ENCODE measurements around the gene ZDHHC22. TPM values are rescaled to one million over a fixed set of nuclear protein-coding genes. Genes with fewer than 3 reads are reported as not detected.
A peak's percentile ranks its signal among the peaks of the same experiment; 100 is the strongest.

Gene ZDHHC22
- total and polyA plus RNA-seq, 4 experiments from 2014 or later: not detected

GRCh38 chr14:77092676-77093075, 48.9 kb downstream of the ZDHHC22 start:
- Mint-ChIP-seq H3K4me1 (peaks cover 12 to 30% (median 18%) of the 10 kb centered on the region in 4 donors), H3K9me3 (peaks cover 6 to 18% (median 12%) of the 10 kb centered on the region in 8 donors), H3K4me3 (no peak overlapping the region), H3K27ac (no peak overlapping the region), H3K27me3 (peaks cover 2 to 3% of the 10 kb centered on the region in 2 donors), H3K36me3 (peaks cover 4 to 9% of the 10 kb centered on the region in 2 donors)
- Histone ChIP-seq H3K9me3 (ENCODE audit: control insufficient read depth in 1 of 2, low read length in 2 of 2) (peaks cover 0 to 4% of the 10 kb centered on the region in 2 donors), H3K27ac (ENCODE audit: low read depth, low read length) (no peak overlapping the region), H3K27me3 (ENCODE audit: insufficient read depth, low read length) (no peaks in the 10 kb centered on the region), H3K4me1 (ENCODE audit: insufficient read depth, low read length) (peaks cover 23% of the 10 kb centered on the region), H3K4me3 (ENCODE audit: low read length in 2 of 2) (no peak overlapping the region), H3K36me3 (ENCODE audit: insufficient read depth, low read length) (no peaks in the 10 kb centered on the region)
- intact Hi-C loops (cut with micrococcal nuclease): loop anchor here (10.0 kb wide), 1 partner anchor 1108 kb away; the partner anchor contains the start of genes IFT43 and TGFB3
- POLR2A ChIA-PET (ENCODE audit: partially characterized antibody): no interaction called here
- DNase-seq: no peak
- CTCF ChIA-PET (ENCODE audit: partially characterized antibody): interaction anchor here (1.2 to 14.9 kb wide), 4 partner anchors 22 to 383 kb away, joined by 4 to 186 read pairs (median 95); no protein-coding TSS in a partner anchor

- peaks cover 6 to 18% (median 12%) of the 10 kb centered on the region in 8 donors for H3K9me3 Mint-ChIP-seq
- peaks cover 4 to 9% of the 10 kb centered on the region in 2 donors for H3K36me3 Mint-ChIP-seq
- intact Hi-C loops (cut with micrococcal nuclease): loop anchor here (10.0 kb wide), 1 partner anchor 1107 kb away; the partner anchor contains the start of genes IFT43 and TGFB3
- peaks cover 0 to 4% of the 10 kb centered on the region in 2 donors for H3K9me3 ChIP-seq (ENCODE audit: control insufficient read depth in 1 of 2, low read length in 2 of 2)
- no peaks in the 10 kb centered on the region for H3K27me3 ChIP-seq (ENCODE audit: insufficient read depth, low read length)
- peaks cover 16% of the 10 kb centered on the region for H3K4me1 ChIP-seq (ENCODE audit: insufficient read depth, low read length)
- H3K36me3 ChIP-seq (ENCODE audit: insufficient read depth, low read length): no peaks in the 10 kb centered on the region
- peaks cover 3 to 25% (median 11%) of the 10 kb centered on the region in 4 donors for H3K4me1 Mint-ChIP-seq
- no peak overlapping the region for H3K27ac ChIP-seq (ENCODE audit: low read depth, low read length)
- no peak for DNase-seq
- ChIA-PET POLR2A (ENCODE audit: partially characterized antibody) (no interaction called here), CTCF (ENCODE audit: partially characterized antibody) (interaction anchor here (0.7 to 14.9 kb wide), 10 partner anchors 9 to 1438 kb away, joined by 3 to 186 read pairs (median 4); no protein-coding TSS in a partner anchor)
- H3K27me3 Mint-ChIP-seq: peaks cover 2 to 3% of the 10 kb centered on the region in 2 donors
- H3K4me3 Mint-ChIP-seq: no peak overlapping the region
- H3K4me3 ChIP-seq (ENCODE audit: low read length in 2 of 2): no peak overlapping the region
- no peak overlapping the region for H3K27ac Mint-ChIP-seq
These were observed 50.1 kb downstream of the ZDHHC22 start for GRCh38 chr14:77091518-77091917.

- H3K27ac ChIP-seq (ENCODE audit: low read depth, low read length): no peak overlapping the region
- Mint-ChIP-seq H3K27ac (peak overlapping the region in 3 of 7 donors; percentile 13 to 63 (median 19)), H3K36me3 (peaks cover 4 to 9% of the 10 kb centered on the region in 2 donors), H3K27me3 (peaks cover 2 to 9% of the 10 kb centered on the region in 2 donors), H3K4me1 (peaks cover 4 to 19% (median 8%) of the 10 kb centered on the region in 4 donors), H3K9me3 (peaks cover 6 to 18% (median 12%) of the 10 kb centered on the region in 8 donors), H3K4me3 (no peak overlapping the region)
- H3K4me1 ChIP-seq (ENCODE audit: insufficient read depth, low read length): peaks cover 17% of the 10 kb centered on the region
- peaks cover 0 to 4% of the 10 kb centered on the region in 2 donors for H3K9me3 ChIP-seq (ENCODE audit: control insufficient read depth in 1 of 2, low read length in 2 of 2)
- intact Hi-C loops (cut with micrococcal nuclease): no loop called here
- H3K36me3 ChIP-seq (ENCODE audit: insufficient read depth, low read length): no peaks in the 10 kb centered on the region
- ChIA-PET CTCF (ENCODE audit: partially characterized antibody) (interaction anchor here (1.0 to 14.9 kb wide), 7 partner anchors 9 to 216 kb away, joined by 3 to 186 read pairs (median 3); no protein-coding TSS in a partner anchor), POLR2A (ENCODE audit: partially characterized antibody) (no interaction called here)
- H3K4me3 ChIP-seq (ENCODE audit: low read length in 2 of 2): no peak overlapping the region
- H3K27me3 ChIP-seq (ENCODE audit: insufficient read depth, low read length): no peaks in the 10 kb centered on the region
- DNase-seq: no peak
These were observed 52.9 kb downstream of the ZDHHC22 start for GRCh38 chr14:77088645-77089044.

DNA sequence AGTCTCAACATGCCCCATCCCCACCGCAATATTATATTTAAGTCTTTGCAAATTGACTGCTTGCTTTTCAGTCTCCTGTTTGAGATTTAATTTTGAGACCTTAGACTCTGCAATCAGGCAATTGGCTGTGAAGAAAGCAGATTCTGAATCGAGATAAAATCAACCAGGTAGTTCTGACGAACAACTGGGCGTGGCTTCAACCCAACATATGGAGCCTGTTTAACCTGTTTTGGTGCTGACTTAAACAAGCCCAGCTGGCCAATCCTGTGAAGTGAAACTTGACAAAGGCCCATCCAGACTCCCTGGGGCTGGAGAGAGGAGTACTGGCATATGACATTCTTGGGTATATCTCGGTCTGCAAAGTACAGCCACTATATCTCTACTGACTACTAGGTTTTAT, 53.4 kb downstream of the ZDHHC22 start:
- no peaks in the 10 kb centered on the region for H3K27me3 ChIP-seq (ENCODE audit: insufficient read depth, low read length)
- H3K4me3 Mint-ChIP-seq: no peak overlapping the region
- H3K9me3 ChIP-seq (ENCODE audit: control insufficient read depth in 1 of 2, low read length in 2 of 2): peaks cover 0 to 4% of the 10 kb centered on the region in 2 donors
- peaks cover 2 to 9% of the 10 kb centered on the region in 2 donors for H3K27me3 Mint-ChIP-seq
- no peak overlapping the region for H3K27ac ChIP-seq (ENCODE audit: low read depth, low read length)
- H3K9me3 Mint-ChIP-seq: peaks cover 6 to 18% (median 12%) of the 10 kb centered on the region in 8 donors
- ChIA-PET POLR2A (ENCODE audit: partially characterized antibody) (no interaction called here), CTCF (ENCODE audit: partially characterized antibody) (interaction anchor here (1.5 to 14.9 kb wide), 3 partner anchors 17 to 215 kb away, joined by 3 to 186 read pairs (median 24); no protein-coding TSS in a partner anchor)
- peaks cover 4 to 9% of the 10 kb centered on the region in 2 donors for H3K36me3 Mint-ChIP-seq
- H3K4me1 Mint-ChIP-seq: peaks cover 4 to 19% (median 8%) of the 10 kb centered on the region in 4 donors
- peaks cover 17% of the 10 kb centered on the region for H3K4me1 ChIP-seq (ENCODE audit: insufficient read depth, low read length)
- no peak overlapping the region for H3K4me3 ChIP-seq (ENCODE audit: low read length in 2 of 2)
- DNase-seq: peak in 2 of 5 donors; percentile 12 to 19
- no peaks in the 10 kb centered on the region for H3K36me3 ChIP-seq (ENCODE audit: insufficient read depth, low read length)
- intact Hi-C loops (cut with micrococcal nuclease): no loop called here
- peak overlapping the region in 4 of 7 donors; percentile 13 to 83 (median 36) for H3K27ac Mint-ChIP-seq

DNA sequence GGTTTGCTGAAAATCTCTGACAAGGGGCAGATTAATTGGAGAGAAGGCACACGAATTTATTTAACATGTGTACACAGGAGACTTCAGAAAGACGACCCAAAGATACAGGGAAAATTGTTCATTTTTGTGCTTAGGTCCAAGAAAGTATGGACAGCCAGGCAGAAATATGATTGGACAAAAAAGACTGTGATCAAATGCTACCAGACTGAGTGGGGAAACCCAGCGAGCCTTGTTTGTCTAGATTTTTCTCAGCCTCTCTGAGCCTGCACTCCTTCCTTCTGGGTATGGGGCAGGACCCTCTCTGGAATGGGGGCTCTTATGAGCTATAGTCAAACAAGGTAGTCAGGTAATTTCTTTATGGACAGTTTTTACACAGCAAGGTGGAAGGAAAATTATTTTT, 54.0 kb downstream of the ZDHHC22 start:
- no peak for DNase-seq
- intact Hi-C loops (cut with micrococcal nuclease): no loop called here
- POLR2A ChIA-PET (ENCODE audit: partially characterized antibody): no interaction called here
- H3K4me3 Mint-ChIP-seq: no peak overlapping the region
- Histone ChIP-seq H3K4me3 (ENCODE audit: low read length in 2 of 2) (no peak overlapping the region), H3K27me3 (ENCODE audit: insufficient read depth, low read length) (no peaks in the 10 kb centered on the region), H3K4me1 (ENCODE audit: insufficient read depth, low read length) (peaks cover 17% of the 10 kb centered on the region), H3K9me3 (ENCODE audit: control insufficient read depth in 1 of 2, low read length in 2 of 2) (peaks cover 0 to 4% of the 10 kb centered on the region in 2 donors), H3K27ac (ENCODE audit: low read depth, low read length) (no peak overlapping the region), H3K36me3 (ENCODE audit: insufficient read depth, low read length) (no peaks in the 10 kb centered on the region)
- peaks cover 2 to 9% of the 10 kb centered on the region in 2 donors for H3K27me3 Mint-ChIP-seq
- CTCF ChIA-PET (ENCODE audit: partially characterized antibody): interaction anchor here (1.4 to 14.9 kb wide), 6 partner anchors 8 to 215 kb away, joined by 3 to 186 read pairs (median 10); no protein-coding TSS in a partner anchor
- H3K36me3 Mint-ChIP-seq: peaks cover 4 to 9% of the 10 kb centered on the region in 2 donors
- peaks cover 4 to 19% (median 8%) of the 10 kb centered on the region in 4 donors for H3K4me1 Mint-ChIP-seq
- peaks cover 6 to 18% (median 12%) of the 10 kb centered on the region in 8 donors for H3K9me3 Mint-ChIP-seq
- peak overlapping the region in 3 of 7 donors; percentile 19 to 83 (median 63) for H3K27ac Mint-ChIP-seq

DNA sequence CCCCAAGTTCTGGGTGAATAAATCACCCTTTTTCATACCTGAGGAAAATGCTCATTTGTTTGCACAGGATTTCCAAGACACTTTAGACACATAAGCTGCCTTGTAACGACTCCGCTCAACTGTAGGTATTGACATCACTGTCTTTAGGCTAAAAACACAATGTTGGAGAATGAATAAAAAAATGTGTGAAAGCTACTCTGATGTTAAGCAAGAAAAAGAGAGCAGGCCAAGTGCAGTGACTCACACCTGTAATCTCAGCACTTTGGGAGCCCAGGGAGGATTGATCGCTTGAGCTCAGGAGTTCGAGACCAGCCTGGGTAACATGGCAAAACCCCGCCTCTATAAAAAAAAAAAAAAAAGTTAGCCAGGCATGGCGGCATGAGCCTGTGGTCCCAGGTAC, 54.6 kb downstream of the ZDHHC22 start:
- no peak overlapping the region for H3K4me3 Mint-ChIP-seq
- no peak overlapping the region for H3K27ac ChIP-seq (ENCODE audit: low read depth, low read length)
- no peak overlapping the region for H3K4me3 ChIP-seq (ENCODE audit: low read length in 2 of 2)
- H3K9me3 Mint-ChIP-seq: peaks cover 6 to 18% (median 12%) of the 10 kb centered on the region in 8 donors
- peaks cover 4 to 19% (median 8%) of the 10 kb centered on the region in 4 donors for H3K4me1 Mint-ChIP-seq
- no peaks in the 10 kb centered on the region for H3K27me3 ChIP-seq (ENCODE audit: insufficient read depth, low read length)
- ChIA-PET CTCF (ENCODE audit: partially characterized antibody) (interaction anchor here (1.4 to 14.9 kb wide), 6 partner anchors 9 to 214 kb away, joined by 5 to 186 read pairs (median 10); no protein-coding TSS in a partner anchor), POLR2A (ENCODE audit: partially characterized antibody) (no interaction called here)
- peaks cover 0 to 4% of the 10 kb centered on the region in 2 donors for H3K9me3 ChIP-seq (ENCODE audit: control insufficient read depth in 1 of 2, low read length in 2 of 2)
- H3K27ac Mint-ChIP-seq: peak overlapping the region in 2 of 7 donors; percentile 90 to 97
- DNase-seq: no peak
- intact Hi-C loops (cut with micrococcal nuclease): no loop called here
- H3K4me1 ChIP-seq (ENCODE audit: insufficient read depth, low read length): peaks cover 17% of the 10 kb centered on the region
- peaks cover 2 to 9% of the 10 kb centered on the region in 2 donors for H3K27me3 Mint-ChIP-seq
- peaks cover 4 to 9% of the 10 kb centered on the region in 2 donors for H3K36me3 Mint-ChIP-seq
- H3K36me3 ChIP-seq (ENCODE audit: insufficient read depth, low read length): no peaks in the 10 kb centered on the region

- peaks cover 4 to 19% (median 8%) of the 10 kb centered on the region in 4 donors for H3K4me1 Mint-ChIP-seq
- peak in 4 of 5 donors; percentile 41 to 59 (median 48) for DNase-seq
- Histone ChIP-seq H3K4me1 (ENCODE audit: insufficient read depth, low read length) (peaks cover 17% of the 10 kb centered on the region), H3K27me3 (ENCODE audit: insufficient read depth, low read length) (no peaks in the 10 kb centered on the region), H3K4me3 (ENCODE audit: low read length in 2 of 2) (no peak overlapping the region), H3K27ac (ENCODE audit: low read depth, low read length) (no peak overlapping the region), H3K36me3 (ENCODE audit: insufficient read depth, low read length) (no peaks in the 10 kb centered on the region), H3K9me3 (ENCODE audit: control insufficient read depth in 1 of 2, low read length in 2 of 2) (peaks cover 0 to 4% of the 10 kb centered on the region in 2 donors)
- peak overlapping the region in 5 of 7 donors; percentile 68 to 97 (median 90) for H3K27ac Mint-ChIP-seq
- peak overlapping the region in 1 of 8 donors; percentile 33 for H3K4me3 Mint-ChIP-seq
- peaks cover 2 to 12% (median 6%) of the 10 kb centered on the region in 8 donors for H3K9me3 Mint-ChIP-seq
- H3K27me3 Mint-ChIP-seq: peaks cover 2 to 9% of the 10 kb centered on the region in 2 donors
- CTCF ChIA-PET (ENCODE audit: partially characterized antibody): interaction anchor here (0.6 to 14.9 kb wide), 14 partner anchors 8 to 376 kb away, joined by 3 to 186 read pairs (median 6); no protein-coding TSS in a partner anchor
- H3K36me3 Mint-ChIP-seq: peaks cover 0 to 5% of the 10 kb centered on the region in 2 donors
- intact Hi-C loops (cut with micrococcal nuclease): no loop called here
- POLR2A ChIA-PET (ENCODE audit: partially characterized antibody): no interaction called here
These were observed 55.4 kb downstream of the ZDHHC22 start for GRCh38 chr14:77086017-77086727.
